ENCODE measurements around the gene AKIRIN1. TPM values are rescaled to one million over a fixed set of nuclear protein-coding genes. Genes with fewer than 3 reads are reported as not detected.
"Not testable (repeated sequence)": the region's sequence is repeated elsewhere in the genome, so short reads cannot be mapped to it uniquely, and the experiment has no call there.

Gene AKIRIN1
- total RNA-seq, 1 donor from 2014 or later = 49.6 TPM

- DNase-seq (ENCODE audit: low spot score) = no peak
These were observed 55.6 kb downstream of the AKIRIN1 start for GRCh38 chr1:39046613-39047210.

- no peak for DNase-seq (ENCODE audit: low spot score)
These were observed 56.5 kb downstream of the AKIRIN1 start for GRCh38 chr1:39047374-39048229.

GRCh38 chr1:39048745-39049370, 57.8 kb downstream of the AKIRIN1 start:
- no peak for DNase-seq (ENCODE audit: low spot score)

DNA sequence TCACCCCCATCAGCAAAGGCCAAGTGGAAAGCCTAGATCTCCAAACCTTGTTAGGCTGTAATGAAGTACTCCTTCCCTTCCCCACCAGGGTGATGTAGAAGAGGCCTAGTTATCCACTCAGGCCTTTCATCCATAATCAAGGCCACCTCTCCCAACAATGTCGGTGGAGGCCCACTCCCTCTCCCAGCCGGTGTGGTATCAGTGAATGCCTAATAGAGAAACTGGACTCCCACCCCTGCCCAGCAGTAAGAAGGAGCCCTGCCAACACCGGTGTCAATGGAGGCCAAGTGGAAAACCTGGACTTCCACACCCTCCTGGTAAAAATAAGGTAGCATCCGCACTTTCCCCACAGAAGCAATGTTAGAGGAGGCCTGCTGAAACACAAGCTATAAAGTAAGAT, 58.9 kb downstream of the AKIRIN1 start:
- DNase-seq (ENCODE audit: low spot score) = no peak

GRCh38 chr1:39051193-39051850, 60.2 kb downstream of the AKIRIN1 start:
- DNase-seq (ENCODE audit: low spot score) = not testable (repeated sequence)

- no peak for DNase-seq (ENCODE audit: low spot score)
These were observed 60.9 kb downstream of the AKIRIN1 start for GRCh38 chr1:39051956-39052355.

DNA sequence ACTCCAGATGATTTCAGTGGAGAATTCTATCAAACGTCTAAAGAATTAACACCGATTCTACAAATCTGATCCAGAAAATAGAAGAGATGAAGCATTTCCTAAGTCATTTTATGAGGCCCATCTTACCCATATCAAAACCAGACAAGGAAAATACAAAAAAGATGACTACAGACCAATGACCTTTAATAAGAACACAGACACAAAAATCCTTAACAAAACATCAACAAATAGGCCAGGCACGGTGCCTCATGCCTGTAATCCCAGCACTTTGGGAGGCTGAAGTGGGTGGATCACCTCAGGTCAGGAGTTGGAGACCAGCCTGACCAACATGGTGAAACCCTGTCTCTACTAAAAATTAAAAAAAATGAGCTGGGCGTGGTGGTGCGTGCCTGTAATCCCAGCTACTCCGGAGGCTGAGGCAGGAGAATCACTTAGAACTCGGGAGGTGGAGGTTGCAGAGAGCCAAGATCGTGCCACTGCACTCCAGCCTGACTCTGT, 64.2 kb downstream of the AKIRIN1 start:
- DNase-seq (ENCODE audit: low spot score) = not testable (repeated sequence)

Other genes starting within 250 kb of the AKIRIN1 start
- gene RRAGC, start 131.5 kb upstream of the AKIRIN1 start, total RNA-seq = 22.0 TPM
- 29.6 TPM for gene MYCBP, start 117.9 kb upstream of the AKIRIN1 start, total RNA-seq
- 0.42 TPM for gene GJA9, start 109.7 kb upstream of the AKIRIN1 start, total RNA-seq
- gene RHBDL2, start 49.4 kb upstream of the AKIRIN1 start, total RNA-seq = 19.3 TPM
- gene NDUFS5, start 35.1 kb downstream of the AKIRIN1 start, total RNA-seq = 160 TPM
- gene MACF1, start 213.4 kb downstream of the AKIRIN1 start, total RNA-seq = 353 TPM